Activated CD4-positive, alpha-beta T cell treated with anti-CD3 and anti-CD28 coated beads for 4 hours (primary cell): ENCODE data around the gene TASP1.
"Not testable (repeated sequence)": the region's sequence is repeated elsewhere in the genome, so short reads cannot be mapped to it uniquely, and the experiment has no call there.

Experiments used
- DNase-seq, 2 donors: peaks; one replicate each; pipeline ENCODE4 v3.0.0-alpha.2; 2020

TASP1 gene

DNA sequence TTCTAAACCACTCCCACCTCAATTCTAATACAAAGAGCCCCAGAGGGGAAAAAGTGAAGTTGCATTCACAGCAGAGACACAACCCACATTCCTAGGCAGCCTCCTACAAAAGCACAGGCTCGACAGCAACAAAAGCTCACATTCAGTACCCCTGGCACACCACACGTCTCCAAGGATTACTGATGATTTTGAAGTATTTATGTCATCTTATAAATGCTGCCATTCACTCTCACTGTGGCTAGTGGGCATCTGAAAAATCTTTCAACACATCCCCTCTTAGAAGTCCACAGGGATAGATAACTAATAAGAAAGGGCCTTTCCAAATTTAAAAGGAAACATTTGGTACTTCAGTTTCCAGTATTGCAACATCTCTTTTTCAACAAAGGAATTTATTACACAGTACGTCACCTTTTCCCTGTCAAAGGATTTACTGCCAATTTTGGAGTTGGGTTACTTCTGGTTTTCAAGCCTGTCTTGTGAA lies 146.7 kb downstream of the TASP1 start:
- no peak for DNase-seq

DNA sequence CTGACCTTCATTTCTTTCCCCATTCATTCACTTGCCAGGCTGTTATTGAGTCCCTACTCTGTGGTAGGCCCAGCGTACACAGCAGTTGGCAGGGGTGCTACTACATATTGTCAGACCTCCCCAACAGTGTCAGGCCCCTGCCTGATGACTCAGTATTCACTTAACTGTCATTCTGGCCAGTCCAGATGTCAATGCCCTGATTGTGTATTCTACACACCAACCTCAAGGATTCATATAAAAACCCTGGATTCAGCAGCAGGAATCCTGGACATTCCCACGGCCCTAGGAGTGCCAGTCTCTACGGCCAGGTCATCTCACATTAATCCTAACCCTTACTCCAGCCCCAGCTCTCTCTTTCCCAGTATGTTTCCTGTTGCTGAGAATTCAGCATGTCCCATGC lies 151.5 kb downstream of the TASP1 start:
- DNase-seq, result no peak

DNA sequence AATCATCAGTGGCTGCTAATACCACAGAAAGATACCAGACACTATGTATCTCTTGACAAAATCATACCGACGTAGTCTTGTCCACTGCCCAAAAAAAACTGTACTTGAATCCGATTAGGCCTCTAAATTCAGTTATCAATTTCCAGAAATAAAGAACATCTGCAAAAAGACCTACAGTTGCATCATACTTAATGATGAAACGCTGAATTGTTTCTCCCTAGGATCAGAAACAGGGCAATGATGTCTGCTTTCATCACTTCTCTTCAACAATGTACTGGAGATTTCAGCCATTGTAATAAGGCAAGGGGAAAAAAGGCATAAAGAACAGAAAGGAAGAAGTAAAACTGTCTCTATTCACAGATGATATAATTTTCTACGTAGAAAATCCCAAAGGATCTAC lies 152.0 kb downstream of the TASP1 start:
- no peak for DNase-seq

DNA sequence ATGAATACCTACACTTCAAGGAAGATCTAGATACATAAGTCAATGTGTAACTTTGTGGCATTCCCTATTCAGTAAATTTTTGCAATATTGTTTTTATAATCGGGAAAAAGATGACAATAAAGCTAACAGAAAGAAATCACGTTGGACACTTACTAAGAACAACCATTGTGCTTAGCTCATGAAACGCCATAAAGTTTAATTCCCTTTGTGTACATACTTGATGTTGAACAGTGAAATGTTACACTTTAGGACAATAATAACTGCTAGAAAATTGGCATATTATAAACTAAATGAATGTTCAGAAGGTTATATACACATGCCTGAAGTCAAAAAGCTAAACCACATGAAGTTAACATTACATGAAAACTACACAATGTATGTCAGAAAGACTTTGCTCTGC lies 153.2 kb downstream of the TASP1 start:
- no peak for DNase-seq

DNA sequence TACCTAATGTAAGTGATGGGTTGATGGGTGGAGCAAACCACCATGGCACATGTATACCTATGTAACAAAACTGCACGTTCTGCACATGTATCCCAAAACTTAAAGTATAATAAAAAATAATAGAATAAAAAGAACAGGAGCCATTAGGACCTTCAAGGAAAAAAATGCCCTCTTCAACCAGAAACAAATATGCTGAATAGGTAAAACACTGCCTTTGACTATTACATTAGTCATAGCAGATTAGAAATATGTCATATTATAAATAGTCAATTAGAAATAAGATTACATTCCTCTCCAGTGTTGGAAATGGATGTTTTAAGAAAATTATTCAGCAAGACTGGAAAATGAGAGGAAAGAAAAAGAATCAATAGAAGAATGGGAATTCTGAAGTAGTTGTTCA lies 153.7 kb downstream of the TASP1 start:
- DNase-seq, result not testable (repeated sequence)

DNA sequence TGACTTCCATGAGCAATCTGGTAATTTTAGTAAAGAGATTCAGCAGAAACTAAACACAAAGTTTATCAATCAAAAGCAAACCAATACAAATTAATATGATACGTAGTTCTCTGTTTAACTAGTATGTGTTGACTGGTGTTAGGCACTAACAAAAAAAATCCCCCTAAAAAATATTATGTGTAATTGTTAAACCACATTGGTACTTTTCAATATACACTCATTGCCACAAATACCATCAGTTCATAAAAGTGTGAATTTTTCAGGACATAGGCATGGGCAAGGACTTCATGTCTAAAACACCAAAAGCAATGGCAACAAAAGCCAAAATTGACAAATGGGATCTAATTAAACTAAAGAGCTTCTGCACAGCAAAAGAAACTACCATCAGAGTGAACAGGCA lies 155.3 kb downstream of the TASP1 start:
- DNase-seq, result not testable (repeated sequence)

DNA sequence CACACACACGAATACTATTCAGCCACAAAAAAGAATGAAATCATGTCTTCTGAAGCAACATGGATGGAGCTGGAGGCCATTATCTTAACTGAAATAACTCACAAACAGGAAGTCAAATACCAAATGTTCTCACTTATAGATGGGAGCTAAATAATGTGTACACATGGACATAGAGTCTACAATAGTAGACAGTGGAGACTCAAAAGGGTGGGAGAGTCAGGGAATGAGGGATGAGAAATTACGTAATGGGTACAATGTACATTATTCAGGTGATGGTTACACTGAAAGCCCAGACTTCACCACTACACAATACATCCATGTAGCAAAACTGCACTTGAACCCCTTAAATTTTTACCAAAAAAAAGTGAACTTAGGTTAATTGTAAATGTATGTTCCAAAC lies 160.4 kb downstream of the TASP1 start:
- DNase-seq, result no peak

DNA sequence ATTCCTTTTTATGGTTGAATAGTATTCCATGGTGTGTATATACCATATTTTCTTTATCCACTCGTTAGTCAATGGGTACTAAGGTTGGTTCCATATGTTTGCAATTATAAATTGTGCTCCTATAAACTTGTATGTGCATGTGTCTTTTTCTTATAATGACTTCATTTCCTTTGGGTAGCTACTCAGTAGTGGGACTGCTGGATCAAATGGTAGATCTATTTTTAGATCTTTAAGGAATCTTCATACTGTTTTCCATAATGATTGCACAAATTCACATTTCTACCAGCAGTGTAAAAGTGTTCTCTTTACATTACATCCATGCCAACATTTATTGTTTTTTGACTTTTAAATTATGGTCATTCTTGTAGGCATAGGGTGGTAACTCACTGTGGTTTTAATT lies 164.3 kb downstream of the TASP1 start:
- no peak for DNase-seq

DNA sequence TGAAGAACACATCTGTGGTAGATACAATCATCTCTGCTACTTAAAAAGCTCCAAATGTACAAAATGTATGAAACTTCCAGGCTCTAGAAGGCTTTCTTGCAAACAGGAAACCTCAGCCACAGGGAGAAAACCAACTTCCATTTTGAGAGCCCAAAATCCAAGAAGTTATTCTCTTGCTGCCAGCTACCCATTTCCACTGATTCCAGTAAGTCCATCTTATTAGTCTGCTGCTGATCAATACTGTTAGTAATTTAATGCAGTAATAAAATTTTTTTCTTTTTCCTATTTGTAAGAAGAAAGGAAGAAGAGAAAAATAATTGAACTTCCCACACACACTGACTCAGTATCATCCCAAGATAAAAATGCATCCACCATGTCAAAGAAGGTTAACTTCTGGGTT lies 169.5 kb downstream of the TASP1 start:
- no peak for DNase-seq

DNA sequence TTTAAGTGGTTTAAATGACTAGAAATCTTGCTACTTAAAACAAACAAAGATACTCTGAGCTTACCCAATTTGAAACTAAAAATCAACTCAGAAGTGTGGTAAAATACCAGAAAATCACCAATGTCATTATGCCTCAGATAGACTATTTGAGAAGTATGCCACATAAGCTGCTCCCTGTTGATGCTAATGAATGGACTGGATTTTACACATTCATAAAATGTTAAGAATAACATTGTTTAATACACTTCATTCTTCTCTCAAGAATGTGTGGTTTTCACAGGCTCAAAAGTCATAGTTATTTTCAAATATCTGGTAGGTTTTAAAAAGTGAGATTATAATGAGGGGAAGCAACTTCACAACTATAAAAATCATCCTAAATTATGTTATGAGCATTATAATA lies 170.6 kb downstream of the TASP1 start:
- no peak for DNase-seq

DNA sequence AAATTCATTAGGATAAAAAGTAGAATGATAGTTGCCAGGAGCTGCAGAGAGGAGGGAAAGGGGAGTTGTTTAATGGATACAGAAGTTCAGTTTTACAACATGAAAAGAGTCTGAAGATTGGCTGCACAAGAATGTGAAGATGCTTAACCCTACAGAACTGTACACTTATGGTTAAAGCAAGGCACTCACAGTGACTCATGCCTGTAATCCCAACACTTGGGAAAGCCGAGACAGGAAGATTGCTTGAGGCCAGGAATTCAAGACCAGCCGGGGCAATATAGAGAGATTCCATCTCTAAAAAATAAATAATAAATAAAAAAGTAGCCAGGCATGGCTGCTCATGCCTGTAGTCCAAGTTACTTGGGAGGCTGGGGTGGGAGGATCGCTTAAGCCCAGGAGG lies 174.0 kb downstream of the TASP1 start:
- DNase-seq, result no peak

DNA sequence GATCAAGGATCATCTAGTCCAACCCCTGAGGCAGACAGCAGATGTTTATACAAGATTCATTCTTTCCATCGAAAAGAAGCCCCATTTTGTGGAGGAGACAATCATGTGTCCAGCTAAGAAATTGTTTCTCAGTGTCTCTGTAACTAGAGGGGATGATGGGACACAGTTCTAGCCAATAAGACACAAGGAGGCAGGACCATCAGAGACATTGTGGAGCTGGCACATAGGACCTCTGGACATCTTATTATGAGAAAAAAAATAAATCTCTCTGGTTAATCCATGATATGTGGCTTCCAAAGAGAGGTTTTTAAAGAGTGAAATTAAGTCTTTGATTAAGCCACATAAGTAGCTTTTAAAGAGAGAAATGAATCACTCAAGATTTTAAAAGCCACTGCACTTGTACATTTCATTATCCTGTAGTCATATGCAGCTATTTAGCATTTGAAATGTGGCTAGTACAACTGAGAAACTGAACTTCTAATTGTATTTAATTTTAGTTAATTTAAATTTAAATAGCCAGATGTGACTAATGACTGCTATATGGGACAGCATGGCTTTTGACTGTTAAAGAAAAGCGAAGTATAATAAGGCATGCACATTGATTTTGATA lies 176.8 kb downstream of the TASP1 start:
- DNase-seq, result no peak

DNA sequence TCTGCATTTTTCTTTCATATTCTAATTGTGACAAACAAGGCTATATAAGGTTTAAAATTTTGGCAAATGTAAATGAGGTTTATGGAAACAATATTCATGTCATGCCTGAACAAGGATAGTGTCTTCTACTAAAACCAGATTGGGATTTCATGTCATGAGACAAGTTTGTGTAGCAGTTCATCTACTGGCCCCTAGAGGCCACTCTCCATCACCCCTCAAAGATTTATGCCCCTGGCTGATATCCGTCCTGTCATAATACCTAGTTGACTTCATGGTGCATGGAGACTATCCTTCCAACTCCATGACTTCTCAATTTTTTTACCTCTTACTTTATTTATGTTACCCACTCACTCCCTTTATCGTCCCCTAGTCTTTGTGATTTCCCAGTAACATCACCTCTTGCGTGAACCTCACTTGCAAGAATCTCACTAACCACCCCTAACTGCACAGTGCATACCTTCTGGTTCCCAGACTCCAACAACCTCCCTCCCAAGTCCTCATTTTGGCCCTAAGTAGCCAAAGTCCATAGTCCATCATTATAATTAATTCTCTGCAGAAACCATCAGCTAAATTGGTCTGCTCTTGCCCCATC lies 179.8 kb downstream of the TASP1 start:
- DNase-seq, result no peak

DNA sequence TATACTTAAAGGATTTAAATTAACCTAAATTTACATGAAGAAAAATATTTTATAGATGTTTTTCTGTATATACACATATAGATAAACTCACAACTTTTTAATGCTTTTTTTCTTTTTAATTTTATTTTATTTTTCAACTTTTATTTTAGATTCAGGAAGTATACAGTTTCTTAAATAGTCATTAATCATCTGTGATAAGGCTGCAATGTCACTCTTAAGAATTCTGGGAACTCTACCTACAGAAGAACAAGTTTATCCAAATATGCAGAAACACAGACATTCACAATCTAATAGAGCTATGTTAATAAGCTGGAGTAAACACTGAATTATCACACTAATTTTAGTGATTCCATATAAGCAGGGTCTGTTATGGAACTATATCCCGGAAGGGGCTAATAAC lies 181.2 kb downstream of the TASP1 start:
- no peak for DNase-seq

DNA sequence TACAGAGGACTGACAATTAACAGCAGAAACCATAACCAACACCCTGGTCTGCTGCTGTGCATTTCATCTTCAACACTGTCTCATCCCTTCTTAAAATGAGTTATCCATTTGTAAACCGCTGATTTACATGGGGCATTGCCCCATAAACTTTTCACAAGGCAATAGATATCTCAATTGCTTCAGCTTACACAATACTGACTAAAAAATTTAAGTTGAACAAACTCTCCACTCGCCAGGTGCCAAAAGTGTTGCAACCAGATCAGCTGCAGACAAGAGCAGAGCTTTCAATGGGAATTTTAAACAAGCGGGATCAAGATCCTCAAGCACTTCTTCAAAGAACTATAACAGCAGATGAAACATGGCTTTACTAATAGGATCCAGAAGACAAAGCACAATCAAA lies 183.0 kb downstream of the TASP1 start:
- DNase-seq, result no peak

DNA sequence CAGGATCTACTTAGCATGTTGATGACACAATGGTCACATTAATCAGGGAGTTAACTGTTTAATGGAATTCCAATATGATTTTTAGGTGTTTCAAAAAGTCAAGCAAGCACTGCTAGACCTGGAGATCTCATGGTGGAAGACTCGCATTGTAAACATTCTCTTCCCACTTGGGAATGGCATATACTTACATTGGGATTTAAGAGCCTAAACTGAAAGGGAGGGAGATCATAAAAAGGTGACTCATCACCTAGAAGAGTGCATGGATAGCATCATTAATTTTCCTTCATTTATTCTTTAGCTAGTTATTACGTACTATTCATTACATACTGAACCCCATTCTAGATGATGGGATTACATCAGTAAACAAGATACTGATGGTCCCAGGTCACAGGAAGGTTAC lies 185.4 kb downstream of the TASP1 start:
- no peak for DNase-seq

DNA sequence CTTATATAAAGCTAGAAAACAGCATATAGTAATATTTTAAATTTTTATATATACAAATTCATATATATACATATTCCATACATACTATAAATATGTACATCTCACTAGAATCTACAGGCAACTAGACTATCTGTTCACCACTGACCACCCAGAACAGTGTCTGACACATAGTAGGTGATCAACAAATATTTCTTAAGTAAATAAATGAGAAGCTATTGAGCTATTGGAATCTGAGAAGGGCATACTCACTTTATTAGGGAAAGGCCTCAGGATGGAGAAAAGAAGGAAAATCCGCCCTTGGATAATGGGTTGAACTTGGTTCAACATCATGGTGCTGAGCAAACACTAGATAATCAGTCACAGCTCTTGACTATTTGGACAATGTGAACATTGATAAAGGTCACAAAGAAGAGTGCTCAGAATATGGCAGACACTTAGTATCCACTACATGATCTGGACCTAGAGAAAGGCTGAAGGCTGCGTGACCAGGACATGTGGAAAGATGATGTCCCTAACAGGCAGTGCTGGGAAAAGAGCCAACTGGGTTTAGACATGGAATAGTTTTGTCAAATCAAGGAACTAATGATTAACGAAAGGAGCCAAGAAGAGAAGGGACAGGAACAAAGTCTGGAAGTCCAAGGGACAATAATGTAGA lies 186.1 kb downstream of the TASP1 start:
- DNase-seq, result no peak

DNA sequence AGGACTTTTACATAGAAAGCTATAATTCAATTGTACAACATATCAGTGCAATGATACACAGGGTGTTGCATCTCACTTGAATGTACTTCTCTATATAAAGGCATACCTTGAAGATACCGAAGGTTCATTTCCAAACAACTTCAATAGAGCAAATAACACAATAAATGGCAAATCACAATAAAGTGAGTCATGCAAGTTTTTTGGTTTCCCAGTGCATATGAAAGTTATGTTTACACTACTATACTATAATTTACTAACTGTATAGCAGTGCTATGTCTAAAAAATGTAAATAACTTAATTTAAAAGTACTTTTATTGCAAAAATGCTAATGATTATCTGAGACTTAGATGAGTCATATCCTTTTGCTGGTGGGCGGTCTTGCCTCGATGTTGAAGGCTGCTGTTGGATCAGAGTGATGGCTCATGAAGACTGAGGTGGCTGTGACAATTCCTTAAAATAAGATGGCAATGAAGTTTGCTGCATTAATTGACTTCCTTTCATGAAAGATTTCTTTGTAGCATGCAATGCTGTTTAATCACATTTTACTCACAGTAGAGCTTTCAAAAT lies 188.8 kb downstream of the TASP1 start:
- no peak for DNase-seq

DNA sequence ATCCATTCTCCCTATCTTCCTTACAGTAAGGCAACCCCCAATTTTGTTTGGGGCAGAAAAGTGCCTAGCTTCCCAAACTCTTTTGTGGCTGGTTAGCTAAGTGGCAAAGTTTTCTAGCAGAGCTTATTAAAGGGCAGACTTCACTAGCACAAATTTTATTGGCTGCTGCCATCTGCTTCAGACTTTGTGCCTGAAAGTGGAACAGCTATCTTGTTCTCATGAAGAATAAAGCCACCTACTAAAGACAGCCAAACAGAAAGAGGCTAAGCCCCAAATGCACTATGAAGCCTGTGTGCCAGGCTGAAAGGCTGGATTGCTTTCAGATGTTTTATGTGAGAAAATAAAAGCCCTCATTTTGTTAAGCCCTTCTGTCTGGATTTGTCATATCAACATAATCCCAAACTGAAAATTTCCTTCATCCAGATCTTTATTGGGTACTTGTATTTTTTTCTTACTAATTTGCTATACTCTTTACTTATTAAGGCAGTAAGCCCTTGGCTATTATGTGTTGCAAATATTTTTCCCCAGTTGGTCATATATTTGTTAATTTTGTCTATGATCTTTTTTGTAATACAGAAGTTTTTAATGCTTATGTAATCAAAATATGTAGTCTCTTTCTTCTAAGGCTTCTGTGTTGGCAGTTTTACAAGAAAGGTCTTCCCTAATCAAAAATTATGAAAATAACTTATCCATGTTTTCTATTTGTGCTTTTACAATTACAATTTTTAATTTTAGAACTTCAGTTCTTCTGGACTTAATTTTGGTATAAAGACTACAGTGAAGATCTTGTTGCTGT lies 191.1 kb downstream of the TASP1 start:
- DNase-seq, result no peak

DNA sequence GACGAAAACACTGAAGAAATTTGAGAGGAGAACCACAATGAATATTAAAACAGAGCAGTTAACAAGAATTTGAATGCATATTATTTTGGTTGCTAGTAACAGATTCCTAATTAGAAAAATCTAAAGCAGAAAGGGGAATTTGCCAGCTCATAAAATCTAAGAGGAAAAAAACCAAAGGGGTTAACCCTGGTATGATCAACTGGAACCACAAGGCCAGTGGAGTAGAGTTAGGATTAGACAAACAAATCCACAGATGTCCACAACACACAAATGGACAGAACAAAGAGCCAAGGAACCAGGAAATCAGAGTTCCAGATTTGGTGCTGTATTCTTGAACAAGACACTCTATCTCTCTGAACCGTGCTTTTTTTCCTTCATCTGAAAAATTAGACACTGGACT lies 195.0 kb downstream of the TASP1 start:
- no peak for DNase-seq

DNA sequence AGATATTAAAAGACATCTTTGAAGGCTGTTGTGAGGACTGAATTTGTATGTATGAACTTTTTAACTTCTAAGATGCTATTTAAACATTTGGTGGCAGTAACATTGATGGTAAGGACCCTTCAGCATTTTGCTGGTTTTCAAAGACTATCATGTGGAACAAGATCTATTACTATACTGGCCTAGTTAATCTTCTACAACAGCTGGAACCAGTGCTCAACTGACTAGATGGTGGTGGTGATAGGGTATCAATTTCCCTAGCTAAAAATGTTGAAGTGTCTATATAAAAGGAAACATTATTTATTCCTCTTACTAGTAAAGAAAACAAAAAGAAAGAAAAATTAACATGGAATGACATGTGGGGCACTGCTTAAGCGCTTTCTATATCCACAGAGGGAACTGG lies 195.7 kb downstream of the TASP1 start:
- DNase-seq, result no peak

DNA sequence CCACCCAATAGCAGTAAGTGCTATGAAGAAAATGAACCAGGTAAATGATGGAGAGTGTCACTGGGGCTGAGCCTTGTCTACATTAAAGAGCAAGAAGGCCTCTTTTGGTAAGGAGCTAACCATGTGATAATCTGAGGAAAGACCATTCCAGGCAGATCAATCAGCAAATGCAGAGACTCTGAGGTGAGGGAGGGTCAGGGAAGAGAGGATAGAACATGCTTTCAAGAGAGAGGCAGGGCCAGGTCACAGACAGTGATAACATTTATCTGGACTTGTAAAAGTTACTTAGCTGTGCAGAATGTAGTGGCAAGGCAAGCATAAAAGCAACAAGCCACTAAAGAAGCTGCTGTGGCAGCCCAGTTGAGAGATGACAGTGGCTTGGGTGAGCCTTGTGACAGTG lies 197.3 kb downstream of the TASP1 start:
- no peak for DNase-seq

DNA sequence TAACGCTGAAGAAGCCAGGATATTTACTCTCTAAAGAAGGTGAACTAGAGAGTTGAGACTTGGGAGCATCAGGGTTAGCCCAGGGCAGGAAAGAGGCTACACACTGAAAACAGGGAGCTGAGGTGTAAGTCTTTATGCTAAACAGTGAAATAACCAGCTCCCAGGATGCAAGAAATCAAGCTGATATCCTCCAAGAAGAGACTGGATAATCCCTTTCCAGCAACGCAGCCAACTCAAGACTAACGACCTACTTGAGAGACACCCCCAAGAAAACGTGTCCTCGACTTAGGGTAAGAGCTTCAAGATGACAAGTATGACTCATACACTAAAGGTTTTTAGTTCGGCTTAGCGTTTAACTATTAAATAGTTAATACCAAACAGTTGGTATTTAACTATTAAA lies 202.2 kb downstream of the TASP1 start:
- no peak for DNase-seq

DNA sequence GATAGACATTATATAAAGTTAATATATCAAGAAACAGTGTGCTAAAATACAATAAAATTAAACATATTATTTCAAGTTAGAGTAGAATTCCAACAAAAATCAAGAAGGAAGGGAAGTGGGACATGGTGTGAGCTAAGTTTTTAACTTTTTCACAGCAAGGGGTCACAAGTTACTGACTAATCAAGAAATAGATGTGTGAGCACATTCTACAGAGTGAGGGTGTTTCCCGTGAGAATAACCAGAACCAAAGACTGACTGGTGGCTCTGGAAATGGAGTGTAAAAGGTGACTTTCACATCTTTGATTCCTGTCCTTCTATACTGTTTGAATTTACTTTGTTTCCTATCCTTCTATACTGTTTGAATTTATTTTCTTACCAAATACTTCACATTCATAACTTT lies 206.6 kb downstream of the TASP1 start:
- DNase-seq, result no peak
